Heart left ventricle (tissue), 16 donors: ENCODE data around the gene UTP18. TPM values are rescaled to one million over a fixed set of nuclear protein-coding genes. Genes with fewer than 3 reads are reported as not detected.
"Not testable (repeated sequence)": the region's sequence is repeated elsewhere in the genome, so short reads cannot be mapped to it uniquely, and the experiment has no call there.

Experiments used
- ATAC-seq, 4 donors: fragments of 200-7000 bp; cut with Tn5 transposase; one replicate each; pipeline ENCODE4 v1.9.1; 2020 to 2022; ENCODE audit warnings: moderate library complexity in 4 of 4, mild to moderate bottlenecking in 3 of 4, moderate number of reproducible peaks in 1 of 4
- DNase-seq, 5 donors: peaks; one replicate each; pipeline ENCODE4 v3.0.0-alpha.2; 2020
- H3K27ac ChIP-seq, 12 donors: fragments of 200-600 bp; sonication (generic) in 4 of 12; one replicate each; pipeline versions ENCODE4 v1.5.0 to v1.8.0; 2016 to 2022; ENCODE audit warnings: mild to moderate bottlenecking in 2 of 12
- H3K27me3 ChIP-seq, 9 donors: fragments of 200-600 bp; sonication (generic) in 2 of 9; one replicate each; pipeline versions ENCODE4 v1.5.1 to v1.8.0; 2016 to 2022; ENCODE audit warnings: mild to moderate bottlenecking in 3 of 9
- H3K36me3 ChIP-seq, 9 donors: fragments of 200-600 bp; sonication (generic) in 2 of 9; one replicate each; pipeline versions ENCODE4 v1.5.0 to v1.8.0; 2018 to 2022; ENCODE audit warnings: mild to moderate bottlenecking in 2 of 9
- H3K4me1 ChIP-seq, 12 donors: fragments of 200-600 bp; sonication (generic) in 4 of 12; one replicate each; pipeline versions ENCODE4 v1.5.0 to v1.8.0; 2016 to 2022; ENCODE audit warnings: mild to moderate bottlenecking in 3 of 12
- H3K4me3 ChIP-seq, 12 donors: fragments of 200-600 bp; sonication (generic) in 4 of 12; one replicate each; pipeline versions ENCODE4 v1.5.0 to v1.8.0; 2017 to 2022; ENCODE audit warnings: mild to moderate bottlenecking in 9 of 12, moderate library complexity in 4 of 12
- H3K9me3 ChIP-seq, 12 donors: fragments of 200-600 bp; sonication (generic) in 4 of 12; one replicate each; pipeline versions ENCODE4 v1.5.0 to v1.8.0; 2016 to 2022; ENCODE audit warnings: mild to moderate bottlenecking in 1 of 12
- CTCF ChIP-seq, 12 donors: fragments of 200-600 bp; sonication (generic) in 4 of 12; IDR thresholded peaks; one replicate each; pipeline versions ENCODE4 v1.5.0 to v1.8.0; 2018 to 2022; ENCODE audit warnings: antibody characterized with exemption in 12 of 12, mild to moderate bottlenecking in 5 of 12
- POLR2A ChIP-seq, 2 donors: fragments of 450-650 bp; IDR thresholded peaks; one replicate each; pipeline ENCODE4 v1.6.1; 2017; ENCODE audit warnings: antibody characterized with exemption in 2 of 2, mild to moderate bottlenecking in 2 of 2, moderate library complexity in 2 of 2
- WGBS, 4 donors: extraction: QIAGEN DNeasy Blood & Tissue Kit in 2 of 4; methylation state at CpG; one replicate each; pipeline versions ENCODE4 v1.1.5 to v1.1.7; 2013 to 2018; 5-methylcytosine and 5-hydroxymethylcytosine counted together
- intact Hi-C, 10 donors: fragments of 100-400 bp; cut with DNase I; formaldehyde crosslinking; loops; one replicate each; pipeline versions ENCODE4 v1.11.1 to v1.14.2; 2022
- polyA plus RNA-seq, 2 donors: library from polyadenylated mRNA; stranded (reverse); fragments of 200-250 nt; gene quantifications; one replicate each; pipeline ENCODE4 v1.2.3, GENCODE V29; 2013
- total RNA-seq, 9 donors: library from RNA; depleted of rRNA in 2 of 9; stranded (reverse); fragments of >200 nt in 2 of 9; fragmentation: NEBNext Ultra II Directional in 3 of 9; extraction: Animal tissue kit (Norgen Biotek cat#: 25700) in 3 of 9; gene quantifications; one replicate each; pipeline versions ENCODE4 v1.1.0 to v1.2.4, GENCODE V29; 2016 to 2023
- donor health status: ischemic (EF 13 %, LVEDD 7.1; RV severe dilation, severe dysfunction).
- donor health status: healthy with polysubstance abuse.
- donor health status: DM: no; HTN: yes; CAD: no.
- donor health status: DM: no; HTN: no; CAD: no.
- donor health status: ischemic (EF 25% LVEDD 6.9; RV normal size, moderate dysfunction).
- donor health status: ischemic (EF 25% LVEDD 5.7; RV mildly dilated, moderate dysfunction).
- donor health status: healthy.
- donor health status: DM: yes; HTN: yes; CAD: no.
- donor health status: ischemic (EF 35%, LVEDD 5.7; RV mildly dilated, moderate dysfunction).
- donor health status: nonischemic (EF 11% LVEDD 7.7; RV severe dilation, severe dysfunction).
- donor health status: DM: yes; HTN: yes; CAD: no.
- donor health status: PGD.
- donor health status: ischemic (EF 29% LVEDD 5.4; RV normal size, mild dysfunction).
- donor health status: nonischemic (EF 23%, LVEDD 6.1; RV moderate dilation, normal function).

Gene UTP18
- total and polyA plus RNA-seq, 11 donors, result 5.3 to 16.7 (median 8.1) TPM

DNA sequence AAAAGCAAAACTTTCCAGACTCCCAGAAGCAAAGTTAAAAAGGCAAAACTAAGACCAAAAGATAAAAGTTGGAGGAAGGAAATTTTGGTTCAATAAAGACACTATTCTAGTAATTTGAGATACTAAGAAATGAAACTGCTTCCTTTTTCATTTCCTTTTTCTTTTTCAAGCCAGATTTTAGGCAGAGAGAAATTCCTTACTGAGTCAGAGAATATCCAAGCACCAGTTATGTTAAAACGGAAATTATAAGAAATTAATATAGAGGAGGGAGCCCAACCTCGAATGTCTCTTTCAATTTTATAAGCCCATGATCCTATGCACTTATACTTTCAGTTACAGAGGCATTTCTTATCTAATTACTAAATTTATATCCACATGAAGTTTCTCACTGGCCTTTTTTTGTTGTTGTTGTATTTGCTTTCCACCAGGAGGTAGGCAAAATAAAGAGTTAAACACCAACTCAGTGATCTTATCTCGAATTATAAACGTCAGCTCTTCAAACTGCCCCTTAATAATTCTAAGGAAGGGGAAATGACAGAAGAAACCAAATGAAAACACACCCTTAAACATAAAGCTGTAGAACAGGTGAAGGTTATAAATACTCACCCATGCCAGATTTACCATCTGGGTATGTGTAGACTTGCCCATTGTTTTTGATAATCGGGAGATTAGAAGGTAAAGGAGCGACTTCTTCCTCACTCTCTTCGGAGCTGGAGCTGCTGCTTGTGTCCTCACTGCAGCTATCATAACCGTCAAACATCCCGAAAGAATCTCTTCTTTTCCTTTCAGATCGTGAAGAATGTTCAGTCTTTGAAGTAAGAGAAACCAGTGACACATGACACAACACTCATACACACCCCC lies 35.7 kb upstream of the UTP18 start:
- H3K4me3 ChIP-seq, result peak overlapping the region in 4 of 12 donors; percentile 13 to 30 (median 16)
- H3K27ac ChIP-seq, result peak overlapping the region in 8 of 12 donors; percentile 9 to 63 (median 28)
- 24 to 33% (median 30%) methylated on average over 10 of the region's 10 CpGs for WGBS, 4 donors
- TF ChIP-seq CTCF (IDR thresholded peaks at IDR 0.05) (no peak), POLR2A (IDR thresholded peaks at IDR 0.05) (no peak)
- DNase-seq (no peak), ATAC-seq (peak in 1 of 4 donors; percentile 53)
- intact Hi-C loops, result no loop called here
- H3K9me3 ChIP-seq, result no peaks in the 10 kb centered on the region
- peaks cover 0 to 29% (median 13%) of the 10 kb centered on the region in 12 donors for H3K4me1 ChIP-seq
- no peaks in the 10 kb centered on the region for H3K27me3 ChIP-seq
- peaks cover 0 to 45% (median 39%) of the 10 kb centered on the region in 9 donors for H3K36me3 ChIP-seq

- H3K27ac ChIP-seq, result peak overlapping the region in 3 of 12 donors; percentile 1 to 27 (median 9)
- H3K4me3 ChIP-seq, H3K9me3 ChIP-seq, ATAC-seq, H3K27me3 ChIP-seq, intact Hi-C loops, DNase-seq: not testable (repeated sequence)
- H3K4me1 ChIP-seq, result peaks cover 0 to 29% (median 13%) of the 10 kb centered on the region in 12 donors
- 78 to 89% (median 79%) methylated on average over 7 of the region's 7 CpGs for WGBS, 4 donors
- peaks cover 0 to 36% (median 30%) of the 10 kb centered on the region in 9 donors for H3K36me3 ChIP-seq
Observed at GRCh38 chr17:51225523-51225922, 34.8 kb upstream of the UTP18 start.

- peak in 2 of 4 donors; percentile 23 to 33 for ATAC-seq
- intact Hi-C loops, result no loop called here
- WGBS, 4 donors, result 54 to 61% (median 59%) methylated on average over 4 of the region's 4 CpGs
- no peak for DNase-seq
- peak overlapping the region in 1 of 12 donors; percentile 6 for H3K27ac ChIP-seq
- peaks cover 0 to 11% (median 5%) of the 10 kb centered on the region in 9 donors for H3K36me3 ChIP-seq
- H3K4me1 ChIP-seq, result peaks cover 0 to 37% (median 15%) of the 10 kb centered on the region in 12 donors
- no peaks in the 10 kb centered on the region for H3K9me3 ChIP-seq
- no peak overlapping the region for H3K4me3 ChIP-seq
- H3K27me3 ChIP-seq, result no peaks in the 10 kb centered on the region
- no peak for TF ChIP-seq POLR2A (IDR thresholded peaks at IDR 0.05)
- TF ChIP-seq CTCF (IDR thresholded peaks at IDR 0.05), result no peak
Observed at GRCh38 chr17:51228161-51228560, 32.2 kb upstream of the UTP18 start.

- H3K4me3 ChIP-seq, result no peak overlapping the region
- no peak for ATAC-seq
- no peak for DNase-seq
- H3K4me1 ChIP-seq, result peaks cover 0 to 21% (median 5%) of the 10 kb centered on the region in 12 donors
- no peaks in the 10 kb centered on the region for H3K27me3 ChIP-seq
- intact Hi-C loops, result no loop called here
- no peak for TF ChIP-seq CTCF (IDR thresholded peaks at IDR 0.05)
- TF ChIP-seq POLR2A (IDR thresholded peaks at IDR 0.05), result no peak
- H3K36me3 ChIP-seq, result no peaks in the 10 kb centered on the region
- 98 to 100% (median 98%) methylated on average over 3 of the region's 3 CpGs for WGBS, 4 donors
- H3K27ac ChIP-seq, result no peak overlapping the region
- H3K9me3 ChIP-seq, result no peaks in the 10 kb centered on the region
Observed at GRCh38 chr17:51229889-51230288, 30.5 kb upstream of the UTP18 start.
